Muscle layer of duodenum (tissue), 2 donors: ENCODE data around the gene ZNF367.

Source experiments
- H3K27ac ChIP-seq: one replicate; pipeline ENCODE4 v1.7.0; 2013; ENCODE audit warnings: mild to moderate bottlenecking, low read length
- H3K27me3 ChIP-seq: one replicate; pipeline ENCODE4 v1.7.0; 2013; ENCODE audit warnings: low read depth, mild to moderate bottlenecking, control low read depth, low read length
- H3K36me3 ChIP-seq, 2 donors: one replicate each; pipeline ENCODE4 v1.7.0; 2013; ENCODE audit warnings: low read length in 2 of 2, control low read depth in 1 of 2, mild to moderate bottlenecking in 1 of 2; ENCODE audit not compliant: insufficient read depth in 2 of 2, control insufficient read depth in 1 of 2
- H3K4me1 ChIP-seq, 2 donors: one replicate each; pipeline ENCODE4 v1.7.0; 2013; ENCODE audit warnings: low read length in 2 of 2, mild to moderate bottlenecking in 2 of 2, control low read depth in 1 of 2, moderate library complexity in 1 of 2; ENCODE audit not compliant: insufficient read depth in 2 of 2, control insufficient read depth in 1 of 2
- H3K4me3 ChIP-seq, 2 donors: one replicate each; pipeline ENCODE4 v1.7.0; 2013; ENCODE audit warnings: low read length in 2 of 2, low read depth in 1 of 2, mild to moderate bottlenecking in 1 of 2
- H3K9me3 ChIP-seq, 2 donors: one replicate each; pipeline ENCODE4 v1.7.0; 2013; ENCODE audit warnings: low read length in 2 of 2, control low read depth in 1 of 2, mild to moderate bottlenecking in 1 of 2; ENCODE audit not compliant: control insufficient read depth in 1 of 2
- donor health status: healthy.

ZNF367 gene

GRCh38 chr9:96418083-96418919, at the start of gene ZNF367:
TSS of gene ZNF367 (minus strand) at chr9:96418370. CDS start at chr9:96418032, 338 bp downstream.
- Histone ChIP-seq H3K27ac (peak within 1 kb of the TSS; percentile 92), H3K4me1 (peaks cover 8 to 26% of the 10 kb centered on the region in 2 donors), H3K4me3 (peak within 1 kb of the TSS; percentile 85 to 97), H3K9me3 (no peaks in the 10 kb centered on the region), H3K36me3 (no peaks in the 10 kb centered on the region), H3K27me3 (no peaks in the 10 kb centered on the region)

- Histone ChIP-seq H3K9me3 (no peaks in the 10 kb centered on the region), H3K36me3 (peaks cover 9 to 56% of the 10 kb centered on the region in 2 donors), H3K4me1 (no peaks in the 10 kb centered on the region), H3K4me3 (no peak overlapping the region), H3K27ac (no peak overlapping the region), H3K27me3 (no peaks in the 10 kb centered on the region)
These were observed 49.6 kb upstream of the ZNF367 start for GRCh38 chr9:96467784-96468183.

- Histone ChIP-seq H3K27me3 (no peaks in the 10 kb centered on the region), H3K4me3 (no peak overlapping the region), H3K27ac (no peak overlapping the region), H3K4me1 (no peaks in the 10 kb centered on the region), H3K36me3 (peaks cover 5 to 44% of the 10 kb centered on the region in 2 donors), H3K9me3 (no peaks in the 10 kb centered on the region)
These were observed 46.3 kb upstream of the ZNF367 start for GRCh38 chr9:96464426-96464825.

- H3K27me3 ChIP-seq: no peaks in the 10 kb centered on the region
- H3K9me3 ChIP-seq: no peaks in the 10 kb centered on the region
- H3K4me3 ChIP-seq: no peak overlapping the region
- H3K36me3 ChIP-seq: peaks cover 5 to 38% of the 10 kb centered on the region in 2 donors
- no peaks in the 10 kb centered on the region for H3K4me1 ChIP-seq
- H3K27ac ChIP-seq: no peak overlapping the region
These were observed 44.4 kb upstream of the ZNF367 start for GRCh38 chr9:96462541-96462940.

GRCh38 chr9:96461336-96461735, 43.2 kb upstream of the ZNF367 start:
- Histone ChIP-seq H3K27me3 (no peaks in the 10 kb centered on the region), H3K27ac (no peak overlapping the region), H3K36me3 (peaks cover 5 to 29% of the 10 kb centered on the region in 2 donors), H3K9me3 (no peaks in the 10 kb centered on the region), H3K4me1 (no peaks in the 10 kb centered on the region), H3K4me3 (no peak overlapping the region)

GRCh38 chr9:96460882-96461281, 42.7 kb upstream of the ZNF367 start:
- Histone ChIP-seq H3K9me3 (no peaks in the 10 kb centered on the region), H3K4me3 (no peak overlapping the region), H3K36me3 (peaks cover 5 to 26% of the 10 kb centered on the region in 2 donors), H3K27ac (no peak overlapping the region), H3K27me3 (no peaks in the 10 kb centered on the region), H3K4me1 (no peaks in the 10 kb centered on the region)

- H3K36me3 ChIP-seq: peaks cover under 1 to 22% of the 10 kb centered on the region in 2 donors
- H3K9me3 ChIP-seq: no peaks in the 10 kb centered on the region
- H3K4me1 ChIP-seq: no peaks in the 10 kb centered on the region
- H3K27me3 ChIP-seq: no peaks in the 10 kb centered on the region
- no peak overlapping the region for H3K4me3 ChIP-seq
- no peak overlapping the region for H3K27ac ChIP-seq
These were observed 42.3 kb upstream of the ZNF367 start for GRCh38 chr9:96460470-96460869.

- peaks cover 0 to 18% of the 10 kb centered on the region in 2 donors for H3K36me3 ChIP-seq
These were observed 41.3 kb upstream of the ZNF367 start for GRCh38 chr9:96459268-96460007.

GRCh38 chr9:96458226-96458625, 40.1 kb upstream of the ZNF367 start:
- no peaks in the 10 kb centered on the region for H3K9me3 ChIP-seq
- no peaks in the 10 kb centered on the region for H3K27me3 ChIP-seq
- no peak overlapping the region for H3K27ac ChIP-seq
- no peak overlapping the region for H3K4me3 ChIP-seq
- no peaks in the 10 kb centered on the region for H3K4me1 ChIP-seq
- H3K36me3 ChIP-seq: peaks cover 0 to 13% of the 10 kb centered on the region in 2 donors

More at GRCh38 chr9:96459268-96460007, 41.3 kb upstream of the ZNF367 start:
- H3K9me3 ChIP-seq: no peaks in the 10 kb centered on the region
- H3K4me3 ChIP-seq: no peak overlapping the region
- no peaks in the 10 kb centered on the region for H3K27me3 ChIP-seq
- H3K27ac ChIP-seq: no peak overlapping the region
- H3K4me1 ChIP-seq: no peaks in the 10 kb centered on the region

- Histone ChIP-seq H3K27me3 (no peaks in the 10 kb centered on the region), H3K36me3 (peaks cover 0 to 13% of the 10 kb centered on the region in 2 donors), H3K4me3 (no peak overlapping the region), H3K27ac (no peak overlapping the region), H3K9me3 (no peaks in the 10 kb centered on the region), H3K4me1 (no peaks in the 10 kb centered on the region)
These were observed 39.1 kb upstream of the ZNF367 start for GRCh38 chr9:96457266-96457665.

- Histone ChIP-seq H3K9me3 (no peaks in the 10 kb centered on the region), H3K36me3 (peaks cover 0 to under 1% of the 10 kb centered on the region in 2 donors), H3K4me1 (peaks cover 0 to 6% of the 10 kb centered on the region in 2 donors), H3K27me3 (peaks cover 3% of the 10 kb centered on the region), H3K4me3 (no peak overlapping the region), H3K27ac (no peak overlapping the region)
These were observed 35.5 kb upstream of the ZNF367 start for GRCh38 chr9:96453625-96454024.
